ENCODE results near the gene DGKI.

DNA sequence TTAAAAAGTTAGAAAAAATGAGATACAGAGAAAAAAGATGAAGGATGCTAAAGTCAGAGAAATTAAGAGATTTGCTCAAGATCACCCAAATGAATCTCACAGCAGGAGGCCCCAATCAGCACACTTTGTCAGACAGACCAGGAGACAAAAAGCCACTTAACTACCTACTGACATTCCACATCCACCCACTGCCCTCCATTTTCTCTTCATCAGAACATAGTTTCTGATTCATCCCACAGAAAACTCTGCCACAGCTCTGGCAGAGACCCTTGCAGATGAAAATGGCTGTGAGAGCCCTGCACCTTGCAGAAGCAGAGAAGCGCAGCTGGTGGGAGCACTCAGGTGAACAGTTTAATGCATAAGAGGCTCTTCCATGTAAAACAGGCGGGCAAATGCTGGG is 26.6 kb downstream of the DGKI start:
- TF ChIP-seq CTCF (conservative IDR thresholded peaks at IDR 0.05; ENCODE audit: low read length) = no peak
- no peak for TF ChIP-seq EZH2phosphoT487 (IDR thresholded peaks at IDR 0.05; ENCODE audit: borderline replicate concordance, low read depth, low read length)
